Measurements from ENCODE around the gene ITPKA.
A peak's percentile ranks its signal among the peaks of the same experiment; 100 is the strongest.
"Not testable (repeated sequence)": the region's sequence is repeated elsewhere in the genome, so short reads cannot be mapped to it uniquely, and the experiment has no call there.

ITPKA gene

GRCh38 chr15:41493205-41493901 lies at the start of gene ITPKA:
Gene ITPKA, plus strand, starts transcription at chr15:41493874. Its CDS starts 54 bp downstream, at chr15:41493928.
- peak; percentile 94 for DNase-seq

GRCh38 chr15:41445399-41445798 lies 48.3 kb upstream of the ITPKA start:
- DNase-seq, result no peak

- DNase-seq, result no peak
Observed at GRCh38 chr15:41462084-41462795, 31.4 kb upstream of the ITPKA start.

GRCh38 chr15:41464889-41465580 lies 28.6 kb upstream of the ITPKA start:
- no peak for DNase-seq

GRCh38 chr15:41465822-41466421 lies 27.8 kb upstream of the ITPKA start:
- DNase-seq, result no peak

- DNase-seq, result no peak
Observed at GRCh38 chr15:41466711-41467110, 27.0 kb upstream of the ITPKA start.

GRCh38 chr15:41469644-41470043 lies 24.0 kb upstream of the ITPKA start:
- DNase-seq, result not testable (repeated sequence)

- no peak for DNase-seq
Observed at GRCh38 chr15:41473418-41473817, 20.3 kb upstream of the ITPKA start.

GRCh38 chr15:41474436-41474835 lies 19.2 kb upstream of the ITPKA start:
- DNase-seq, result no peak

GRCh38 chr15:41474941-41475340 lies 18.7 kb upstream of the ITPKA start:
- DNase-seq, result no peak

- DNase-seq, result no peak
Observed at GRCh38 chr15:41476416-41477048, 17.1 kb upstream of the ITPKA start.

GRCh38 chr15:41480396-41481140 lies 13.1 kb upstream of the ITPKA start:
- no peak for DNase-seq

GRCh38 chr15:41482110-41482877 lies 11.4 kb upstream of the ITPKA start:
- DNase-seq, result no peak

GRCh38 chr15:41483115-41483514 lies 10.6 kb upstream of the ITPKA start:
- DNase-seq, result no peak

GRCh38 chr15:41483519-41483918 lies 10.2 kb upstream of the ITPKA start:
- DNase-seq, result no peak

GRCh38 chr15:41484937-41485625 lies 8.6 kb upstream of the ITPKA start:
- DNase-seq, result no peak

GRCh38 chr15:41486286-41486685 lies 7.4 kb upstream of the ITPKA start:
- no peak for DNase-seq

- no peak for DNase-seq
Observed at GRCh38 chr15:41487381-41487780, 6.3 kb upstream of the ITPKA start.

- DNase-seq, result no peak
Observed at GRCh38 chr15:41487802-41488201, 5.9 kb upstream of the ITPKA start.

GRCh38 chr15:41489641-41490040 lies 4.0 kb upstream of the ITPKA start:
- DNase-seq, result no peak

GRCh38 chr15:41490355-41490754 lies 3.3 kb upstream of the ITPKA start:
- DNase-seq, result no peak
